HG03457 (cell line): ENCODE data around the gene RASL11B.

Experiments used
- ATAC-seq: cut with Tn5 transposase; IDR thresholded peaks from one replicate; pipeline ENCODE4 v1.9.1; 2021; ENCODE audit warnings: moderate number of reproducible peaks; ENCODE audit not compliant: unreplicated experiment

RASL11B gene

DNA sequence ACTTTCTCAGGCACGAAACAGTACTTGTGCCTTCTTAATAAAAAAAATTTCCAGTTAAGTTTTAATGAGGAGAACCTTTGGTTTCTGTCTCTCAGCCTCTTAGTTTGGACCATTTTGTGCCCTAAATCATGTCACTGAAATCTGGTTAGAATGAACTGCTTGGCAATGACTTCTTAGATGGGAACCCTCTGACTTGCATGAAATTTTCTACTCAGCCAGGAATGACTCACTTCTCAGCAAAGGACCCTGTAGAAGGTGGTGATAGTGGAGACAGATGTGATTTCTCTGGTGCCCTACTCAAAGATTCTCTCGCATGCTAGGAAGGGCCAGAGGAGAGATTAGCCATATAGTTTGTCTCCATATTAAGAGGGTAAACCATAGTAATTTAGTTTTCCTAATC is 50.5 kb downstream of the RASL11B start:
- no peak for ATAC-seq

DNA sequence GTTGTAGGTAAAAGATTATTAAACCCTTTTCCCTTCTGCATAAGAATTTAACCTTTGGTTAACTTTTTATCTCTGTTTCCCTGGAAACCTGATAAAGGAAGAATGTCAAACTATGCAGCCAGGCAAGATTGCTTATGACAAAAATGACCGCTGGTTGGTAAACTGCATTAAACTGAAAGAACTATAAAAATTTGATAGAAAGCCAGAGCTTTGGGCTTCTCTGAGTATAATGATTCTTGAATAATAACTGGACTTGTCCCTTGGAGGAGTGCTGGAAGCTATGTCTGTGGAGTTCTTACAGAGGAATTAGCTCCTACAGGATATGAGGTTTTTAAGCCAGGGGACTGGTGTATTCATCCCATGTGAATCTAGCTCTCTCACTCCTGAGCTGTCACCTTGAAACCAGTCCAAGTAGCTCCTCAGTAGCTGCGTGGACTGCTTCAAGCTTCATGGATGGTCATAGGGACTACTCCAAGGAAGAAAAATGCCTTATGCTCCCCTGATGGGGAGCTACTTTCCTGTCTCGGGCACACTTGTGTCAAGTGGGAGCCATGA is 52.0 kb downstream of the RASL11B start:
- ATAC-seq, result no peak

DNA sequence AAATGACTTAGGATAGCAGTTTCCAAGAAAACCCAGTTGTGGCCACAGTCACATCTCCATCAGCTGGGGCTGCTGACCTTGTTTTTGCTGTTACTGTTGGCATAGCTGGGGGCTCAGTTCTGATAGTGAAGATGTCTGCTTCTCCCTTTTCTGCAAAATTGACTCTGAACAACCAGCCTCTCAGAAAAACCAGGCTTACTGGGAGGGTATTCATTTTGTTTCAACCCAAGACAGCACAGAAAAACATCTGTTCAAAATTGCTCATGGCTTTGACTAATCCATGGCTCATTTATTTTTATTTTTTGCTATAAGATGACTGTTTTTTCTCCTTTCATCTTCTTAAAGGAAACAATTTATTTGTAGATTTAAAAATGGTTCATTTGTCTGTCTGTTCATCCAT is 53.1 kb downstream of the RASL11B start:
- ATAC-seq, result no peak

GRCh38 chr4:52915730-52916300 is 53.7 kb downstream of the RASL11B start:
- no peak for ATAC-seq
